Caco-2 (cell line): ENCODE results near the gene CSTF1. TPM values are rescaled to one million over a fixed set of nuclear protein-coding genes. Genes with fewer than 3 reads are reported as not detected.

Experiments
- BruUV-seq: library from RNA; stranded (reverse); fragments of 400-500 nt; replicated peaks from 2 replicates; lab custom pipeline; 2021; lab: Mats Ljungman, UMichigan
- CTCF ChIA-PET: fragments of 300-600 bp; sonication (Branson Sonifier 250); formaldehyde crosslinking; loops from one replicate; lab custom pipeline; 2022; ENCODE audit warnings: antibody characterized with exemption; lab: Charles Lee
- POLR2A ChIA-PET: fragments of 300-600 bp; sonication (Branson Sonifier 250); formaldehyde crosslinking; loops from one replicate; lab custom pipeline; 2022; ENCODE audit warnings: antibody characterized with exemption; lab: Charles Lee
- DNase-seq, 2 experiments: peaks; one replicate each; pipeline versions ENCODE4 v3.0.0 to v3.0.0-alpha.2; 2020 to 2022
- H3K27me3 ChIP-seq: replicated peaks from 2 replicates; pipeline ENCODE4 v1.6.0; 2011; ENCODE audit warnings: low read length; ENCODE audit not compliant: control insufficient read depth, insufficient read depth
- H3K36me3 ChIP-seq: 2 replicates; pipeline ENCODE4 v1.5.1; 2011; ENCODE audit warnings: low read length; ENCODE audit not compliant: control insufficient read depth, insufficient read depth
- H3K4me1 ChIP-seq: fragments of 250-450 bp; sonication (Bioruptor Pico); 2 replicates; pipeline ENCODE4 v1.5.1; 2020; ENCODE audit warnings: mild to moderate bottlenecking
- H3K4me3 ChIP-seq: 2 replicates; pipeline ENCODE4 v1.5.1; 2011; ENCODE audit warnings: low read depth, mild to moderate bottlenecking, control low read depth, low read length
- H3K9me3 ChIP-seq: fragments of 250-450 bp; sonication (Bioruptor Pico); 2 replicates; pipeline ENCODE4 v1.5.1; 2020; ENCODE audit warnings: mild to moderate bottlenecking, moderate library complexity
- H3K27ac Mint-ChIP-seq: one replicate; pipeline ENCODE4 v1.8.0; 2022; ENCODE audit warnings: mixed read lengths; ENCODE audit not compliant: unreplicated experiment
- H3K27me3 Mint-ChIP-seq: one replicate; pipeline ENCODE4 v1.8.0; 2022; ENCODE audit warnings: mixed read lengths; ENCODE audit not compliant: insufficient read depth, unreplicated experiment
- H3K36me3 Mint-ChIP-seq: one replicate; pipeline ENCODE4 v1.8.0; 2022; ENCODE audit warnings: mild to moderate bottlenecking, mixed read lengths; ENCODE audit not compliant: insufficient read depth, unreplicated experiment
- H3K4me1 Mint-ChIP-seq: one replicate; pipeline ENCODE4 v1.8.0; 2022; ENCODE audit warnings: low read depth, mixed read lengths; ENCODE audit not compliant: unreplicated experiment
- H3K4me3 Mint-ChIP-seq: one replicate; pipeline ENCODE4 v1.8.0; 2022; ENCODE audit warnings: mild to moderate bottlenecking, moderate library complexity, mixed read lengths; ENCODE audit not compliant: unreplicated experiment
- H3K9me3 Mint-ChIP-seq: one replicate; pipeline ENCODE4 v1.8.0; 2022; ENCODE audit warnings: mixed read lengths; ENCODE audit not compliant: unreplicated experiment
- intact Hi-C: fragments of 100-400 bp; cut with micrococcal nuclease; formaldehyde crosslinking; loops from one replicate; pipeline ENCODE4 v1.10.0; 2022; ENCODE audit not compliant: unreplicated experiment
- total RNA-seq: library from RNA; stranded (reverse); gene quantifications from 2 replicates; pipeline ENCODE4 v1.2.3, GENCODE V29; 2022
- TF ChIP-seq, protein P1 (sequence below), 2 experiments: fragments of 200-600 bp in 1 of 2; IDR thresholded peaks; 1 replicate in 1 of 2; 2 replicates in 1 of 2; pipeline versions ENCODE4 v1.5.1 to v1.8.0; 2011 to 2022; ENCODE audit warnings: antibody characterized with exemption in 1 of 2, control low read depth in 1 of 2, inconsistent platforms in 1 of 2, low read depth in 1 of 2, low read length in 1 of 2, mild to moderate bottlenecking in 1 of 2, moderate library complexity in 1 of 2; ENCODE audit not compliant: insufficient read depth in 1 of 2, severe bottlenecking in 1 of 2, unreplicated experiment in 1 of 2

The CSTF1 gene
- total RNA-seq, 1 experiment from 2014 or later, result 97.0 TPM

DNA sequence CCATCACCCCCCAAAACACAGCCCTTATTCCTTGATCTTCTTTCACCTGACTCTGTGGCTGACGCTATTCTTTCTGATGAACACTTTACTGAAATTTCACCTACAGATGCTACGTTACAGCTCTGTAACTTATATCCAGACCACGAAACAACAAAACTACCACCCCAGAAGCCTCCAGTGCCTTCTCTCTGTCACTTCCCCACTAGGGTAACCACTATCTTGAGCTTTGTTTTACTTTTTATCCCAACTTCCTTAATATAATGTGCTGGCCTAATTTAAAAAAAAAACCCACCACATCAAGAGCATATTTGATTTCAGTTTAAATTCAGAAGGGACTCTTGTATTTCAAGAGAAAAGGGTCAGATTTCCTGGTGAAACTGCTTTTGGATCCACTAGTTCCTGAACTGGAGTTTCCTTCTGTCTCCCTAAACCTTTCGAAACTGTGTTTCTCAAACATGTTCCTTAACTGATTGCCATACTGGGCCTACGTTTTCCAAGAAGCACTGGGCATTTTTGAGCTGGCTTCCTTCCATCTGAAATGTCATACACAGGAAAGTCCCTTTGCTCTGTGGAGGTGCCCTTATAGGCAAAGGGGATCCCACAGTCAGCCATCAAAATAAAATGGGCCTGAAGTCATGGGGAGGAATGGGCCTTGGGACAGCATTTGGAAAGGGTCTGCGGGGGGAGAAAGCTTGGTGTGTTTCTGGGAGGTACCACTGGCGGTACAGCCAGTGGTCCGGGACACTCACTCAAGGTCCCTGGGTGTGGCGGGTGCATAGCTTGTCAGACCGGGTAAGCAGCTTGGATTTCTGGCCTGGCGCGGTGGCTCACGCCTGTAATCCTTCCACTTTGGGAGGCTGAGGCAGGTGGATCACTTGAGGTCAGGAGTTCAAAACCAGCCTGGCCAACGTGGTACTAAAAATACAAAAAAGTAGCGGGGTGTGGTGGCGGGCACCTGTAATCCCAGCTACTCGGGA lies 50.2 kb downstream of the CSTF1 start:
- H3K36me3 Mint-ChIP-seq, result no peaks in the 10 kb centered on the region
- Histone ChIP-seq H3K9me3 (no peaks in the 10 kb centered on the region), H3K27me3 (no peaks in the 10 kb centered on the region), H3K36me3 (no peaks in the 10 kb centered on the region), H3K4me3 (no peak overlapping the region), H3K4me1 (0 out of 2 replicates have a peak, but pooled peaks cover 6% of the 10 kb centered on the region)
- H3K27me3 Mint-ChIP-seq, result no peaks in the 10 kb centered on the region
- H3K9me3 Mint-ChIP-seq, result no peaks in the 10 kb centered on the region
- TF ChIP-seq, protein P1, sequence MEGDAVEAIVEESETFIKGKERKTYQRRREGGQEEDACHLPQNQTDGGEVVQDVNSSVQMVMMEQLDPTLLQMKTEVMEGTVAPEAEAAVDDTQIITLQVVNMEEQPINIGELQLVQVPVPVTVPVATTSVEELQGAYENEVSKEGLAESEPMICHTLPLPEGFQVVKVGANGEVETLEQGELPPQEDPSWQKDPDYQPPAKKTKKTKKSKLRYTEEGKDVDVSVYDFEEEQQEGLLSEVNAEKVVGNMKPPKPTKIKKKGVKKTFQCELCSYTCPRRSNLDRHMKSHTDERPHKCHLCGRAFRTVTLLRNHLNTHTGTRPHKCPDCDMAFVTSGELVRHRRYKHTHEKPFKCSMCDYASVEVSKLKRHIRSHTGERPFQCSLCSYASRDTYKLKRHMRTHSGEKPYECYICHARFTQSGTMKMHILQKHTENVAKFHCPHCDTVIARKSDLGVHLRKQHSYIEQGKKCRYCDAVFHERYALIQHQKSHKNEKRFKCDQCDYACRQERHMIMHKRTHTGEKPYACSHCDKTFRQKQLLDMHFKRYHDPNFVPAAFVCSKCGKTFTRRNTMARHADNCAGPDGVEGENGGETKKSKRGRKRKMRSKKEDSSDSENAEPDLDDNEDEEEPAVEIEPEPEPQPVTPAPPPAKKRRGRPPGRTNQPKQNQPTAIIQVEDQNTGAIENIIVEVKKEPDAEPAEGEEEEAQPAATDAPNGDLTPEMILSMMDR (IDR thresholded peaks at IDR 0.05; ENCODE audit: insufficient read depth in 1 of 2, low read depth in 1 of 2, low read length in 1 of 2, severe bottlenecking in 1 of 2, unreplicated experiment in 1 of 2), result no peak
- intact Hi-C loops, result no loop called here
- no peak for DNase-seq
- H3K4me3 Mint-ChIP-seq, result no peak overlapping the region
- BruUV-seq, result no TSS peak
- POLR2A ChIA-PET, result no interaction called here
- no peaks in the 10 kb centered on the region for H3K4me1 Mint-ChIP-seq
- CTCF ChIA-PET, result no interaction called here
- H3K27ac Mint-ChIP-seq, result no peak overlapping the region

DNA sequence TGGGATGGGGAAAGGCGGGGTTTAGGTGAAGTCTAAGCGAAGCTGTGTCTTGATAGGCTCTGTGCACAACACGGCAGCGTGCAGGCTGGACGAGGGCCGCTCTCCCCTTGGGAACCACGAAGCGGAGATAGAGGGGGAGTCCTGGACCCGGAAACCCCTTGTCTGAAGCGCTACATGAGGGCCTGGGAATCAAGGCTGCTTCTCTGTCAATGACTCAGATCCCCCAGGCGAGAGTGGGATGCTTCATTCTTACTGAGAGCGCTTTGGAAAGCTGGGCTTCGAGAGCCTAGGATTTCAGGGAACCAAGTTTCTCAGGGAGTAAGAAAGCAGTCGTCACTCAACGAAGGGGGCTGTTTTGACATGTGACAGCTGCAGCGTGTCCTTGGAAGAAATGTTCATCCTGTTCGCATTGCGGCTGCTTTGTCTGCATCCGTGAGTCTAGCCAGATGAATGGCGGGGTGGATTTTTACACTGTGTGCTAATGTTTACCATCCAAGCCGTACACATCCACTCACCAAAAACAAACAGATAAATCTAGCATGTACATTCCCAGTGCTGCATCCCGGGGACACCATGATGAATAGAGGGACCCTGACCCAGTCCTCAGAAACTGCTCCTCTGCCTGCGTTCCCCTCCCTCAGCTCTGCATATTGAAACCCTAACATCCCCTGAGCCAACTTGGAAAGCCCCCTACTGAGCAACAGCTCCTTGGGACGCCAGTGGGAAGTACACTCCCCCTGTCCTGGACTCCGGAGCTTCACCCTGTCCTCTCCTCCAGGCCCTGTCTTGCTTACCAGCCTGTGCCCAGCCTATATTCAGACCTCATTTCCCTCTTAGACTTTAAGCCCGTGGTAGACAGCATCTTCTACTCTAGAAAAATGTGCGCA lies 51.5 kb downstream of the CSTF1 start:
- CTCF ChIA-PET, result interaction anchor here (0.6 kb wide), 1 partner anchor 133 kb away, joined by 3 read pairs; no protein-coding TSS in a partner anchor
- H3K27ac Mint-ChIP-seq, result no peak overlapping the region
- Histone ChIP-seq H3K4me3 (no peak overlapping the region), H3K36me3 (no peaks in the 10 kb centered on the region), H3K9me3 (no peaks in the 10 kb centered on the region), H3K4me1 (0 out of 2 replicates have a peak, but pooled peaks cover 6% of the 10 kb centered on the region), H3K27me3 (no peaks in the 10 kb centered on the region)
- BruUV-seq, result no TSS peak
- no peak overlapping the region for H3K4me3 Mint-ChIP-seq
- no peak for DNase-seq
- H3K36me3 Mint-ChIP-seq, result no peaks in the 10 kb centered on the region
- H3K27me3 Mint-ChIP-seq, result no peaks in the 10 kb centered on the region
- TF ChIP-seq, protein P1 (IDR thresholded peaks at IDR 0.05; ENCODE audit: insufficient read depth in 1 of 2, low read depth in 1 of 2, low read length in 1 of 2, severe bottlenecking in 1 of 2, unreplicated experiment in 1 of 2), result no peak
- H3K9me3 Mint-ChIP-seq, result no peaks in the 10 kb centered on the region
- POLR2A ChIA-PET, result no interaction called here
- no peaks in the 10 kb centered on the region for H3K4me1 Mint-ChIP-seq
- intact Hi-C loops, result no loop called here

DNA sequence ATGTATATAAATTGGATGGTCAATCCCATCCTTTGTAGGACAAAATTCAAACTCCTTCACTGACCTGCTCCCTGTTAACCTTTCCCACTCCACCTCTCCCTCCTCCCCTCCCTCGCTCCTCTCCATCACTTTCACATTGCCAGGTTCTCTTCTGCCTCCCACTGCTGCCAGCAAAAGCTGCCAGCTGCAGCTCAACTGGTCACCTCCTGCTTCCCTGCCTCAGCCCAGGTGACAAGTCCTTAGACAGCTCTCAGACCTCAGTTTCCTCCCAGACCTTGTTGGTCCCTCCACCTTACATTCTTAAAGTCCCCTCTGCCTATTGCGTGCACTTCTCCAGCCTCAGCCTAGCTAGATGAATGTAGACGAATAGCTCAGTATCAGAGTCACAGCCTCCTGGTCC lies 52.7 kb downstream of the CSTF1 start:
- CTCF ChIA-PET, result interaction anchor here (0.6 kb wide), 1 partner anchor 133 kb away, joined by 3 read pairs; no protein-coding TSS in a partner anchor

More for the DNA sequence above, 52.7 kb downstream of the CSTF1 start:
- Histone ChIP-seq H3K9me3 (no peaks in the 10 kb centered on the region), H3K27me3 (no peaks in the 10 kb centered on the region), H3K4me3 (no peak overlapping the region), H3K36me3 (no peaks in the 10 kb centered on the region), H3K4me1 (0 out of 2 replicates have a peak, but pooled peaks cover 6% of the 10 kb centered on the region)
- Mint-ChIP-seq H3K36me3 (no peaks in the 10 kb centered on the region), H3K27me3 (no peaks in the 10 kb centered on the region), H3K27ac (no peak overlapping the region), H3K4me3 (no peak overlapping the region), H3K4me1 (no peaks in the 10 kb centered on the region), H3K9me3 (no peaks in the 10 kb centered on the region)
- TF ChIP-seq, protein P1 (IDR thresholded peaks at IDR 0.05; ENCODE audit: insufficient read depth in 1 of 2, low read depth in 1 of 2, low read length in 1 of 2, severe bottlenecking in 1 of 2, unreplicated experiment in 1 of 2), result no peak
- intact Hi-C loops, result no loop called here
- no peak for DNase-seq
- BruUV-seq, result no TSS peak
- POLR2A ChIA-PET, result no interaction called here
